Neural cell (in vitro differentiated cells): ENCODE measurements around the gene THBS2. TPM values are rescaled to one million over a fixed set of nuclear protein-coding genes. Genes with fewer than 3 reads are reported as not detected.

Experiments
- H2AFZ ChIP-seq: fragments of 200-600, 300-800 bp; sonication (generic), shearing (Covaris generic); 2 replicates; pipeline ENCODE4 v1.6.0; 2014; ENCODE audit warnings: low read depth, mild to moderate bottlenecking, antibody characterized with exemption, low read length, moderate library complexity
- H3F3A ChIP-seq: fragments of 200-600 bp; shearing (Covaris generic); 2 replicates; pipeline ENCODE4 v1.6.1; 2016; ENCODE audit warnings: mild to moderate bottlenecking, moderate library complexity, mixed read lengths, antibody characterized with exemption, low read length; ENCODE audit not compliant: insufficient read depth, poor library complexity, severe bottlenecking
- H3K27ac ChIP-seq: fragments of 200-600, 300-800 bp; sonication (generic), shearing (Covaris generic); 2 replicates; pipeline ENCODE4 v1.5.1; 2014; ENCODE audit warnings: mild to moderate bottlenecking, low read length, moderate library complexity
- H3K27me3 ChIP-seq: fragments of 300-800, 200-600 bp; sonication (generic), shearing (Covaris generic); 2 replicates; pipeline ENCODE4 v1.6.0; 2014; ENCODE audit warnings: mild to moderate bottlenecking, low read depth, low read length, moderate library complexity; ENCODE audit not compliant: insufficient read depth
- H3K36me3 ChIP-seq: fragments of 300-800, 200-600 bp; sonication (generic), shearing (Covaris generic); 2 replicates; pipeline ENCODE4 v1.5.1; 2014; ENCODE audit warnings: mild to moderate bottlenecking, antibody characterized with exemption, low read length, moderate library complexity; ENCODE audit not compliant: insufficient read depth
- H3K4me2 ChIP-seq: fragments of 300-800, 200-600 bp; sonication (generic), shearing (Covaris generic); 2 replicates; pipeline ENCODE4 v1.6.0; 2014; ENCODE audit warnings: mild to moderate bottlenecking, low read length
- H3K4me3 ChIP-seq: fragments of 300-800, 200-600 bp; sonication (generic), shearing (Covaris generic); 2 replicates; pipeline ENCODE4 v1.5.1; 2014; ENCODE audit warnings: mild to moderate bottlenecking, low read length, moderate library complexity
- H3K79me2 ChIP-seq: fragments of 200-600 bp; shearing (Covaris generic); replicated peaks from 2 replicates; pipeline ENCODE4 v1.6.0; 2014; ENCODE audit warnings: mild to moderate bottlenecking, low read length, moderate library complexity; ENCODE audit not compliant: insufficient read depth
- H3K9ac ChIP-seq: fragments of 300-800, 200-600 bp; sonication (generic), shearing (Covaris generic); 2 replicates; pipeline ENCODE4 v1.6.1; 2016; ENCODE audit warnings: mild to moderate bottlenecking, low read length, mixed read lengths
- H3K9me2 ChIP-seq: fragments of 200-600 bp; shearing (Covaris generic); 2 replicates; pipeline ENCODE4 v1.6.1; 2016; ENCODE audit warnings: mild to moderate bottlenecking, low read length, mixed read lengths; ENCODE audit not compliant: insufficient read depth
- H3K9me3 ChIP-seq: fragments of 200-600, 300-800 bp; sonication (generic), shearing (Covaris generic); 2 replicates; pipeline ENCODE4 v1.6.1; 2016; ENCODE audit warnings: mild to moderate bottlenecking, mixed run types, low read length, moderate library complexity, mixed read lengths
- H4K20me1 ChIP-seq: fragments of 200-600 bp; shearing (Covaris generic); 2 replicates; pipeline ENCODE4 v1.6.1; 2016; ENCODE audit warnings: mild to moderate bottlenecking, mixed run types; ENCODE audit not compliant: insufficient read depth
- CTCF ChIP-seq: fragments of 450-650 bp; IDR thresholded peaks from 2 replicates; pipeline ENCODE4 v1.5.1; 2014; ENCODE audit warnings: antibody characterized with exemption, mild to moderate bottlenecking, moderate library complexity; ENCODE audit not compliant: poor library complexity, severe bottlenecking
- EP300 ChIP-seq: fragments of 450-650 bp; conservative IDR thresholded peaks from 2 replicates; pipeline ENCODE4 v1.6.1; 2014; ENCODE audit warnings: antibody characterized with exemption, mild to moderate bottlenecking, moderate library complexity; ENCODE audit not compliant: poor library complexity, severe bottlenecking
- EZH2 ChIP-seq: fragments of 200-600, 300-800 bp; shearing (Covaris generic), sonication (generic); IDR thresholded peaks from 2 replicates; pipeline ENCODE4 v1.6.1; 2014; ENCODE audit warnings: antibody characterized with exemption, low read length, borderline replicate concordance, mild to moderate bottlenecking; ENCODE audit not compliant: insufficient read depth, poor library complexity, severe bottlenecking
- MXI1 ChIP-seq: fragments of 450-650 bp; conservative IDR thresholded peaks from 2 replicates; pipeline ENCODE4 v1.6.1; 2014; ENCODE audit warnings: antibody characterized with exemption, mild to moderate bottlenecking; ENCODE audit not compliant: poor library complexity, severe bottlenecking
- POLR2AphosphoS5 ChIP-seq: IDR thresholded peaks from 2 replicates; pipeline ENCODE4 v1.6.1; 2012
- RAD21 ChIP-seq: fragments of 450-650 bp; conservative IDR thresholded peaks from 2 replicates; pipeline ENCODE4 v1.6.1; 2014; ENCODE audit warnings: antibody characterized with exemption, mild to moderate bottlenecking, moderate library complexity
- SMC3 ChIP-seq: fragments of 450-650 bp; conservative IDR thresholded peaks from 2 replicates; pipeline ENCODE4 v1.6.1; 2014; ENCODE audit warnings: antibody characterized with exemption, mild to moderate bottlenecking, moderate library complexity; ENCODE audit not compliant: poor library complexity
- polyA plus RNA-seq: library from polyadenylated mRNA; depleted of rRNA; stranded (reverse); fragments of >200 nt; gene quantifications from 2 replicates; pipeline ENCODE4 v1.2.3, GENCODE V29; 2014
- TF ChIP-seq, protein P1 (sequence below): IDR thresholded peaks from 2 replicates; pipeline ENCODE4 v1.6.1; 2012; ENCODE audit warnings: borderline replicate concordance

The THBS2 gene
- polyA plus RNA-seq, 1 donor from 2014 or later = 0.88 TPM

DNA sequence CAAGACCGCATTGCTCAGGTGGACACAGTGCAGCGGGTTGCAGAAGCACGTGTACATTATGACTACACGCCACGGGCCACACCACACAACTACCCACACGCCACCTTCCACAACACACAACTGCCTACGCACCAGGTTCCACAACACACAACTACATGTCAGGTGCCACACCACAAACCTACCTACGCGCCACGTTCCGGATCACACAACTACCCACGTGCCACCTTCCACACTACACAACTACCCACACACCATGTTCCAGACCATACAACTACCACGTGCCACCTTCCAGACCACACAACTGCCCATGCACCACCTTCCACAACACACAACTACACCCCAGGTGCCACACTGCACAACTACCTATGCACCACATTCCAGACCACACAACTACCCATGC, 20.5 kb downstream of the THBS2 start:
- TF ChIP-seq MXI1 = no peak
- no peak for TF ChIP-seq RAD21
- no peak for TF ChIP-seq EZH2
- no peak for TF ChIP-seq SMC3
- TF ChIP-seq, protein P1, sequence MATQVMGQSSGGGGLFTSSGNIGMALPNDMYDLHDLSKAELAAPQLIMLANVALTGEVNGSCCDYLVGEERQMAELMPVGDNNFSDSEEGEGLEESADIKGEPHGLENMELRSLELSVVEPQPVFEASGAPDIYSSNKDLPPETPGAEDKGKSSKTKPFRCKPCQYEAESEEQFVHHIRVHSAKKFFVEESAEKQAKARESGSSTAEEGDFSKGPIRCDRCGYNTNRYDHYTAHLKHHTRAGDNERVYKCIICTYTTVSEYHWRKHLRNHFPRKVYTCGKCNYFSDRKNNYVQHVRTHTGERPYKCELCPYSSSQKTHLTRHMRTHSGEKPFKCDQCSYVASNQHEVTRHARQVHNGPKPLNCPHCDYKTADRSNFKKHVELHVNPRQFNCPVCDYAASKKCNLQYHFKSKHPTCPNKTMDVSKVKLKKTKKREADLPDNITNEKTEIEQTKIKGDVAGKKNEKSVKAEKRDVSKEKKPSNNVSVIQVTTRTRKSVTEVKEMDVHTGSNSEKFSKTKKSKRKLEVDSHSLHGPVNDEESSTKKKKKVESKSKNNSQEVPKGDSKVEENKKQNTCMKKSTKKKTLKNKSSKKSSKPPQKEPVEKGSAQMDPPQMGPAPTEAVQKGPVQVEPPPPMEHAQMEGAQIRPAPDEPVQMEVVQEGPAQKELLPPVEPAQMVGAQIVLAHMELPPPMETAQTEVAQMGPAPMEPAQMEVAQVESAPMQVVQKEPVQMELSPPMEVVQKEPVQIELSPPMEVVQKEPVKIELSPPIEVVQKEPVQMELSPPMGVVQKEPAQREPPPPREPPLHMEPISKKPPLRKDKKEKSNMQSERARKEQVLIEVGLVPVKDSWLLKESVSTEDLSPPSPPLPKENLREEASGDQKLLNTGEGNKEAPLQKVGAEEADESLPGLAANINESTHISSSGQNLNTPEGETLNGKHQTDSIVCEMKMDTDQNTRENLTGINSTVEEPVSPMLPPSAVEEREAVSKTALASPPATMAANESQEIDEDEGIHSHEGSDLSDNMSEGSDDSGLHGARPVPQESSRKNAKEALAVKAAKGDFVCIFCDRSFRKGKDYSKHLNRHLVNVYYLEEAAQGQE = no peak
- TF ChIP-seq EP300 = no peak
- no peak for TF ChIP-seq POLR2AphosphoS5
- TF ChIP-seq CTCF = no peak
- H3K9ac ChIP-seq = no peak overlapping the region
- no peaks in the 10 kb centered on the region for H4K20me1 ChIP-seq
- no peak overlapping the region for H2AFZ ChIP-seq
- no peaks in the 10 kb centered on the region for H3K9me2 ChIP-seq
- no peak overlapping the region for H3K4me2 ChIP-seq
- no peaks in the 10 kb centered on the region for H3F3A ChIP-seq
- no peaks in the 10 kb centered on the region for H3K79me2 ChIP-seq
- no peak overlapping the region for H3K27ac ChIP-seq
- H3K36me3 ChIP-seq = no peaks in the 10 kb centered on the region
- H3K9me3 ChIP-seq = no peaks in the 10 kb centered on the region
- no peaks in the 10 kb centered on the region for H3K27me3 ChIP-seq
- no peak overlapping the region for H3K4me3 ChIP-seq

DNA sequence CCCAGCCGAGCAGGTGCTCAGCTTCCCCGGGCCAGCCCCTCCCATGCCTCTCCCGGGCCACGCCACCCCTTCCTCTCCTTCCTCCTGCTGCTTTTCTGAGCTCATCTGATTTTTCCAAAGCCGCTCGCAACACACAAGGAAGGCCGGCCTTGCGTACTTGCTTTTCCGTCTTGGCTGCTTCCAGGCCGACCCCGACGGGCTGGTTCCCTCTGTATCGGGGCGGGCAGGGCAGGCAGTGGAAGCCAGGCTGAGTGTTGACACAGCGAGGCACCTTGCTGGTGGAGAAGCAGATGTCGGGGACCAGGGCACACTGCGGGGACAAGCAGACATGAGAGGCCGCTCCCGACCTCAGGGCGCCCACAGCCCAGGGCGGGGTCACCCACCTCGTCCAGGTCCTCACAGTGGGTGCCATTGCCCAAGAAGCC, 21.1 kb downstream of the THBS2 start:
- H3K9me2 ChIP-seq = no peaks in the 10 kb centered on the region
- H3K27ac ChIP-seq = no peak overlapping the region
- no peaks in the 10 kb centered on the region for H3K79me2 ChIP-seq
- H3K4me3 ChIP-seq = no peak overlapping the region
- H3F3A ChIP-seq = no peaks in the 10 kb centered on the region
- H3K9ac ChIP-seq = no peak overlapping the region
- no peak overlapping the region for H3K4me2 ChIP-seq
- no peaks in the 10 kb centered on the region for H3K36me3 ChIP-seq
- H3K27me3 ChIP-seq = no peaks in the 10 kb centered on the region
- H3K9me3 ChIP-seq = no peaks in the 10 kb centered on the region
- H4K20me1 ChIP-seq = no peaks in the 10 kb centered on the region
- H2AFZ ChIP-seq = no peak overlapping the region
- no peak for TF ChIP-seq RAD21
- TF ChIP-seq CTCF = no peak
